Tibial artery (tissue), 4 donors: ENCODE data around the gene TBC1D25.
"Not testable (repeated sequence)": the region's sequence is repeated elsewhere in the genome, so short reads cannot be mapped to it uniquely, and the experiment has no call there.

Experiments used
- DNase-seq, 2 donors: peaks; one replicate each; pipeline ENCODE4 v3.0.0-alpha.2; 2019
- H3K27ac ChIP-seq, 2 donors: fragments of 200-600 bp; sonication (generic) in 1 of 2; 1 replicate in 1 of 2; 2 replicates in 1 of 2; pipeline ENCODE4 v1.5.1; 2018 to 2019; ENCODE audit warnings: mild to moderate bottlenecking in 1 of 2
- H3K27me3 ChIP-seq, 2 donors: fragments of 200-600 bp; sonication (generic) in 1 of 2; one replicate each; pipeline versions ENCODE4 v1.5.1 to v1.6.0; 2016 to 2019
- H3K36me3 ChIP-seq, 3 donors: fragments of 200-600 bp; sonication (generic) in 2 of 3; one replicate each; pipeline ENCODE4 v1.5.1; 2016 to 2019; ENCODE audit warnings: mild to moderate bottlenecking in 2 of 3
- H3K4me1 ChIP-seq, 4 donors: fragments of 200-600 bp; sonication (generic) in 2 of 4; 1 replicate in 3 of 4; 2 replicates in 1 of 4; pipeline ENCODE4 v1.5.1; 2016 to 2019
- H3K4me3 ChIP-seq, 2 donors: fragments of 200-600 bp; sonication (generic) in 1 of 2; 1 replicate in 1 of 2; 2 replicates in 1 of 2; pipeline ENCODE4 v1.5.1; 2018 to 2019; ENCODE audit warnings: mild to moderate bottlenecking in 2 of 2
- H3K9me3 ChIP-seq, 3 donors: fragments of 200-600 bp; sonication (generic) in 1 of 3; one replicate each; pipeline ENCODE4 v1.5.1; 2016 to 2019
- CTCF ChIP-seq, 2 experiments: fragments of 200-600 bp in 1 of 2; fragments of 450-650 bp in 1 of 2; IDR thresholded peaks; one replicate each; pipeline ENCODE4 v1.5.1; 2017 to 2019; ENCODE audit warnings: antibody characterized with exemption in 2 of 2, mild to moderate bottlenecking in 1 of 2, moderate library complexity in 1 of 2
- intact Hi-C: fragments of 100-400 bp; cut with DNase I; formaldehyde crosslinking; loops from one replicate; pipeline ENCODE4 v1.15.0; 2023; ENCODE audit warnings: low total_unique reads

Gene TBC1D25

GRCh38 chrX:48548871-48549270, 9.4 kb downstream of the TBC1D25 start:
- no peak for DNase-seq
- Histone ChIP-seq H3K4me3 (no peak overlapping the region), H3K36me3 (peaks cover 0 to 40% (median 10%) of the 10 kb centered on the region in 3 donors), H3K9me3 (no peaks in the 10 kb centered on the region), H3K4me1 (no peaks in the 10 kb centered on the region), H3K27ac (no peak overlapping the region), H3K27me3 (no peaks in the 10 kb centered on the region)
- intact Hi-C loops = no loop called here
- no peak for TF ChIP-seq CTCF (IDR thresholded peaks at IDR 0.05)

GRCh38 chrX:48555731-48556325, 16.3 kb downstream of the TBC1D25 start:
- H3K27ac ChIP-seq, H3K4me3 ChIP-seq, H3K4me1 ChIP-seq, H3K9me3 ChIP-seq, DNase-seq, intact Hi-C loops, H3K27me3 ChIP-seq: not testable (repeated sequence)
- H3K36me3 ChIP-seq = peaks cover 0 to 54% (median 26%) of the 10 kb centered on the region in 3 donors

- intact Hi-C loops = no loop called here
- Histone ChIP-seq H3K4me1 (no peaks in the 10 kb centered on the region), H3K4me3 (no peak overlapping the region), H3K27me3 (no peaks in the 10 kb centered on the region), H3K27ac (no peak overlapping the region), H3K9me3 (no peaks in the 10 kb centered on the region), H3K36me3 (peaks cover 0 to 63% (median 31%) of the 10 kb centered on the region in 3 donors)
- TF ChIP-seq CTCF (IDR thresholded peaks at IDR 0.05) = no peak
- DNase-seq = no peak
Measured at GRCh38 chrX:48558271-48558670, 18.8 kb downstream of the TBC1D25 start.

- Histone ChIP-seq H3K27ac (no peak overlapping the region), H3K27me3 (no peaks in the 10 kb centered on the region), H3K4me3 (no peak overlapping the region), H3K36me3 (peaks cover 0 to 75% (median 30%) of the 10 kb centered on the region in 3 donors), H3K9me3 (no peaks in the 10 kb centered on the region), H3K4me1 (no peaks in the 10 kb centered on the region)
- intact Hi-C loops = no loop called here
- no peak for TF ChIP-seq CTCF (IDR thresholded peaks at IDR 0.05)
- DNase-seq = no peak
Measured at GRCh38 chrX:48559636-48560035, 20.1 kb downstream of the TBC1D25 start.

GRCh38 chrX:48560056-48560455, 20.5 kb downstream of the TBC1D25 start:
- no peak for TF ChIP-seq CTCF (IDR thresholded peaks at IDR 0.05)
- Histone ChIP-seq H3K4me3 (no peak overlapping the region), H3K4me1 (no peaks in the 10 kb centered on the region), H3K9me3 (no peaks in the 10 kb centered on the region), H3K36me3 (peaks cover 0 to 73% (median 26%) of the 10 kb centered on the region in 3 donors), H3K27ac (no peak overlapping the region), H3K27me3 (no peaks in the 10 kb centered on the region)
- intact Hi-C loops = no loop called here
- DNase-seq = no peak

- TF ChIP-seq CTCF (IDR thresholded peaks at IDR 0.05) = no peak
- intact Hi-C loops = no loop called here
- no peak for DNase-seq
- no peak overlapping the region for H3K27ac ChIP-seq
- no peaks in the 10 kb centered on the region for H3K9me3 ChIP-seq
- no peaks in the 10 kb centered on the region for H3K27me3 ChIP-seq
- no peaks in the 10 kb centered on the region for H3K4me1 ChIP-seq
- no peak overlapping the region for H3K4me3 ChIP-seq
- peaks cover 0 to 68% (median 20%) of the 10 kb centered on the region in 3 donors for H3K36me3 ChIP-seq
Measured at GRCh38 chrX:48560681-48561080, 21.2 kb downstream of the TBC1D25 start.
